Right atrium auricular region (tissue), 2 donors: ENCODE measurements around the gene RNF144A. TPM values are rescaled to one million over a fixed set of nuclear protein-coding genes. Genes with fewer than 3 reads are reported as not detected.
A peak's percentile ranks its signal among the peaks of the same experiment; 100 is the strongest.

Experiments
- DNase-seq: peaks from one replicate; pipeline ENCODE4 v3.0.0-alpha.2; 2019; ENCODE audit warnings: low spot score
- H3K27ac ChIP-seq, 2 donors: fragments of 200-600 bp; sonication (generic); 1 replicate in 1 of 2; 2 replicates in 1 of 2; pipeline ENCODE4 v1.5.1; 2016 to 2019
- H3K27me3 ChIP-seq, 2 donors: fragments of 200-600 bp; sonication (generic); one replicate each; pipeline versions ENCODE4 v1.5.1 to v1.6.0; 2017 to 2019
- H3K36me3 ChIP-seq: fragments of 200-600 bp; sonication (generic); one replicate; pipeline ENCODE4 v1.5.1; 2016
- H3K4me1 ChIP-seq, 2 donors: fragments of 200-600 bp; sonication (generic); one replicate each; pipeline versions ENCODE4 v1.5.1 to v1.6.0; 2017 to 2019
- H3K4me3 ChIP-seq, 2 donors: fragments of 200-600 bp; sonication (generic); 1 replicate in 1 of 2; 2 replicates in 1 of 2; pipeline ENCODE4 v1.5.1; 2017 to 2019; ENCODE audit warnings: mild to moderate bottlenecking in 1 of 2, moderate library complexity in 1 of 2
- H3K9me3 ChIP-seq, 2 donors: fragments of 200-600 bp; sonication (generic); one replicate each; pipeline ENCODE4 v1.5.1; 2019
- CTCF ChIP-seq, 2 donors: fragments of 200-600 bp; sonication (generic); IDR thresholded peaks; one replicate each; pipeline ENCODE4 v1.5.1; 2019; ENCODE audit warnings: antibody characterized with exemption in 2 of 2
- total RNA-seq, 2 donors: library from RNA; depleted of rRNA; stranded (reverse); fragments of >200 nt; gene quantifications; one replicate each; pipeline ENCODE4 v1.1.0, GENCODE V29; 2016

Gene RNF144A
- total RNA-seq, 2 donors from 2014 or later: 8.2 to 12.6 TPM

GRCh38 chr2:6941299-6942046 is 24.3 kb downstream of the RNF144A start:
- Histone ChIP-seq H3K9me3 (no peaks in the 10 kb centered on the region), H3K27ac (no peak overlapping the region), H3K4me3 (no peak overlapping the region), H3K27me3 (no peaks in the 10 kb centered on the region), H3K36me3 (peaks cover 11% of the 10 kb centered on the region), H3K4me1 (peaks cover 0 to 16% of the 10 kb centered on the region in 2 donors)
- no peak for DNase-seq
- no peak for TF ChIP-seq CTCF (IDR thresholded peaks at IDR 0.05)

- DNase-seq: no peak
- Histone ChIP-seq H3K4me1 (peaks cover 0 to 16% of the 10 kb centered on the region in 2 donors), H3K27me3 (no peaks in the 10 kb centered on the region), H3K9me3 (no peaks in the 10 kb centered on the region), H3K27ac (no peak overlapping the region), H3K4me3 (no peak overlapping the region), H3K36me3 (peaks cover 11% of the 10 kb centered on the region)
- TF ChIP-seq CTCF (IDR thresholded peaks at IDR 0.05): no peak
Measured at GRCh38 chr2:6942848-6943247, 25.6 kb downstream of the RNF144A start.

GRCh38 chr2:6943523-6943922 is 26.3 kb downstream of the RNF144A start:
- DNase-seq: no peak

GRCh38 chr2:6943971-6944370 is 26.8 kb downstream of the RNF144A start:
- H3K36me3 ChIP-seq: peaks cover 11% of the 10 kb centered on the region
- no peak for TF ChIP-seq CTCF (IDR thresholded peaks at IDR 0.05)
- no peak for DNase-seq
- no peaks in the 10 kb centered on the region for H3K9me3 ChIP-seq
- H3K4me1 ChIP-seq: peaks cover 0 to 16% of the 10 kb centered on the region in 2 donors
- no peaks in the 10 kb centered on the region for H3K27me3 ChIP-seq
- no peak overlapping the region for H3K4me3 ChIP-seq
- no peak overlapping the region for H3K27ac ChIP-seq

More at GRCh38 chr2:6943523-6943922, 26.3 kb downstream of the RNF144A start:
- no peak for TF ChIP-seq CTCF (IDR thresholded peaks at IDR 0.05)
- Histone ChIP-seq H3K36me3 (peaks cover 11% of the 10 kb centered on the region), H3K4me1 (peaks cover 0 to 16% of the 10 kb centered on the region in 2 donors), H3K27ac (no peak overlapping the region), H3K27me3 (no peaks in the 10 kb centered on the region), H3K9me3 (no peaks in the 10 kb centered on the region), H3K4me3 (no peak overlapping the region)

- no peak for TF ChIP-seq CTCF (IDR thresholded peaks at IDR 0.05)
- peaks cover 0 to 16% of the 10 kb centered on the region in 2 donors for H3K4me1 ChIP-seq
- peaks cover 11% of the 10 kb centered on the region for H3K36me3 ChIP-seq
- peak; percentile 61 for DNase-seq
- H3K4me3 ChIP-seq: no peak overlapping the region
- H3K9me3 ChIP-seq: no peaks in the 10 kb centered on the region
- no peaks in the 10 kb centered on the region for H3K27me3 ChIP-seq
- peak overlapping the region; percentile 1 to 46 for H3K27ac ChIP-seq
Measured at GRCh38 chr2:6944555-6944954, 27.3 kb downstream of the RNF144A start.
